SK-N-SH (cell line): ENCODE data around the gene ZNF480. TPM values are rescaled to one million over a fixed set of nuclear protein-coding genes. Genes with fewer than 3 reads are reported as not detected.
"Not testable (repeated sequence)": the region's sequence is repeated elsewhere in the genome, so short reads cannot be mapped to it uniquely, and the experiment has no call there.

ENCODE experiments used
- CTCF ChIA-PET: fragments of 300-600, 350-600 bp; formaldehyde crosslinking; extraction: SDS; loops from one replicate; lab custom pipeline; 2021; lab: Yijun Ruan, JAX
- POLR2A ChIA-PET: fragments of 350-600 bp; sonication (Branson Sonifier 250); formaldehyde crosslinking; extraction: SDS; loops from one replicate; lab custom pipeline; 2020; ENCODE audit warnings: antibody characterized with exemption, inconsistent platforms; lab: Yijun Ruan, JAX
- DNase-seq: peaks from one replicate; pipeline ENCODE4 v3.0.0; 2012
- H2AFZ ChIP-seq: fragments of 200-600 bp; sonication (generic); 2 replicates; pipeline ENCODE4 v1.8.1; 2016; ENCODE audit warnings: antibody characterized with exemption, mild to moderate bottlenecking, low read depth
- H3F3A ChIP-seq: fragments of 200-600 bp; sonication (generic); replicated peaks from 2 replicates; pipeline ENCODE3; 2016; ENCODE audit warnings: antibody characterized with exemption, mild to moderate bottlenecking; ENCODE audit not compliant: insufficient read depth
- H3K27ac ChIP-seq, 2 experiments: fragments of 200-500 bp in 1 of 2; fragments of 200-600 bp in 1 of 2; sonication (Bioruptor generic) in 1 of 2; sonication (generic), shearing (Covaris generic) in 1 of 2; 2 replicates each; pipeline versions ENCODE4 v1.5.1 to v1.6.1; 2014 to 2016; ENCODE audit warnings: low read depth in 2 of 2, inconsistent platforms in 1 of 2, low read length in 1 of 2, mild to moderate bottlenecking in 1 of 2, mixed read lengths in 1 of 2
- H3K27me3 ChIP-seq: fragments of 200-600 bp; sonication (generic), shearing (Covaris generic); 2 replicates; pipeline ENCODE4 v1.6.1; 2016; ENCODE audit warnings: mixed run types; ENCODE audit not compliant: insufficient read depth
- H3K36me3 ChIP-seq, 2 experiments: fragments of 200-500 bp in 1 of 2; fragments of 200-600 bp in 1 of 2; sonication (Bioruptor generic) in 1 of 2; sonication (generic) in 1 of 2; replicated peaks in 1 of 2; 2 replicates each; pipeline versions ENCODE3 to v1.5.1; 2014 to 2016; ENCODE audit warnings: low read length in 1 of 2, mild to moderate bottlenecking in 1 of 2; ENCODE audit not compliant: insufficient read depth in 2 of 2, control insufficient read depth in 1 of 2
- H3K4me1 ChIP-seq, 2 experiments: fragments of 200-500 bp in 1 of 2; fragments of 200-600 bp in 1 of 2; sonication (Bioruptor generic) in 1 of 2; sonication (generic), shearing (Covaris generic) in 1 of 2; 2 replicates each; pipeline versions ENCODE4 v1.5.1 to v1.6.1; 2014 to 2016; ENCODE audit warnings: low read depth in 1 of 2, low read length in 1 of 2, mixed run types in 1 of 2; ENCODE audit not compliant: insufficient read depth in 2 of 2, control insufficient read depth in 1 of 2
- H3K4me2 ChIP-seq: fragments of 200-600 bp; sonication (generic), shearing (Covaris generic); 2 replicates; pipeline ENCODE4 v1.6.1; 2017; ENCODE audit warnings: mixed run types
- H3K4me3 ChIP-seq, 2 experiments: fragments of 200-500 bp in 1 of 2; fragments of 200-600 bp in 1 of 2; sonication (Bioruptor generic) in 1 of 2; sonication (generic), shearing (Covaris generic) in 1 of 2; 2 replicates each; pipeline versions ENCODE4 v1.5.1 to v1.8.1; 2014 to 2016; ENCODE audit warnings: low read depth in 2 of 2, inconsistent platforms in 1 of 2, low read length in 1 of 2, mild to moderate bottlenecking in 1 of 2, mixed read lengths in 1 of 2, moderate library complexity in 1 of 2
- H3K79me2 ChIP-seq: fragments of 200-600 bp; sonication (generic); 2 replicates; pipeline ENCODE4 v1.8.1; 2017; ENCODE audit warnings: mild to moderate bottlenecking; ENCODE audit not compliant: insufficient read depth
- H3K9ac ChIP-seq: fragments of 200-600 bp; sonication (generic); 2 replicates; pipeline ENCODE4 v1.6.1; 2017; ENCODE audit warnings: mixed run types
- H3K9me2 ChIP-seq: fragments of 200-600 bp; sonication (generic); 2 replicates; pipeline ENCODE4 v1.6.1; 2017; ENCODE audit warnings: mixed run types
- H3K9me3 ChIP-seq: fragments of 200-600 bp; sonication (generic); 2 replicates; pipeline ENCODE4 v1.6.1; 2017; ENCODE audit warnings: mixed run types, mild to moderate bottlenecking, moderate library complexity
- H4K20me1 ChIP-seq: fragments of 200-600 bp; sonication (generic); 2 replicates; pipeline ENCODE4 v1.6.1; 2017; ENCODE audit warnings: mild to moderate bottlenecking, mixed run types; ENCODE audit not compliant: insufficient read depth
- CHD2 ChIP-seq: fragments of 150-350 bp; IDR thresholded peaks from 2 replicates; pipeline ENCODE4 v1.6.1; 2018; ENCODE audit warnings: low read length; ENCODE audit not compliant: partially characterized antibody
- ELF1 ChIP-seq: IDR thresholded peaks from 2 replicates; pipeline ENCODE4 v1.4.0; 2012
- FOSL2 ChIP-seq: IDR thresholded peaks from 2 replicates; pipeline ENCODE4 v1.4.0; 2012; ENCODE audit warnings: low read depth, mild to moderate bottlenecking, moderate library complexity, borderline replicate concordance
- FOXJ3 ChIP-seq: sonication (generic); formaldehyde crosslinking; IDR thresholded peaks from 2 replicates; pipeline ENCODE4 v1.5.1; 2020; ENCODE audit warnings: mild to moderate bottlenecking, missing genetic modification reagents
- MXI1 ChIP-seq: IDR thresholded peaks from 2 replicates; pipeline ENCODE4 v1.6.1; 2012; ENCODE audit warnings: mild to moderate bottlenecking, low read depth, low read length, improper control_type of control experiment
- NRF1 ChIP-seq: IDR thresholded peaks from 2 replicates; pipeline ENCODE4 v1.6.1; 2012; ENCODE audit warnings: low read depth, mild to moderate bottlenecking, low read length
- RCOR1 ChIP-seq: fragments of 150-350 bp; IDR thresholded peaks from 2 replicates; pipeline ENCODE4 v1.6.1; 2017; ENCODE audit warnings: antibody characterized with exemption, low read length
- RXRA ChIP-seq: IDR thresholded peaks from 2 replicates; pipeline ENCODE4 v1.4.0; 2012; ENCODE audit warnings: low read depth, mild to moderate bottlenecking, borderline replicate concordance
- SIN3A ChIP-seq: IDR thresholded peaks from 2 replicates; pipeline ENCODE4 v1.6.1; 2012; ENCODE audit warnings: low read depth, mild to moderate bottlenecking, low read length, moderate library complexity, borderline replicate concordance
- YY1 ChIP-seq: IDR thresholded peaks from 2 replicates; pipeline ENCODE4 v1.4.0; 2012; ENCODE audit warnings: low read depth, mild to moderate bottlenecking
- WGBS: methylation state at CpG from one replicate; pipeline ENCODE4 v1.1.6; 2017; ENCODE audit warnings: low lambda C conversion rate; 5-methylcytosine and 5-hydroxymethylcytosine counted together
- polyA plus RNA-seq, 3 experiments: library from polyadenylated mRNA; depleted of rRNA; stranded (reverse); fragments of >200 nt; gene quantifications; 2 replicates each; pipeline ENCODE4 v1.2.3, GENCODE V29; 2012

The ZNF480 gene
- polyA plus RNA-seq, 1 of the 3 experiments (the other 2 are of a cell fraction), result 10.9 TPM

DNA sequence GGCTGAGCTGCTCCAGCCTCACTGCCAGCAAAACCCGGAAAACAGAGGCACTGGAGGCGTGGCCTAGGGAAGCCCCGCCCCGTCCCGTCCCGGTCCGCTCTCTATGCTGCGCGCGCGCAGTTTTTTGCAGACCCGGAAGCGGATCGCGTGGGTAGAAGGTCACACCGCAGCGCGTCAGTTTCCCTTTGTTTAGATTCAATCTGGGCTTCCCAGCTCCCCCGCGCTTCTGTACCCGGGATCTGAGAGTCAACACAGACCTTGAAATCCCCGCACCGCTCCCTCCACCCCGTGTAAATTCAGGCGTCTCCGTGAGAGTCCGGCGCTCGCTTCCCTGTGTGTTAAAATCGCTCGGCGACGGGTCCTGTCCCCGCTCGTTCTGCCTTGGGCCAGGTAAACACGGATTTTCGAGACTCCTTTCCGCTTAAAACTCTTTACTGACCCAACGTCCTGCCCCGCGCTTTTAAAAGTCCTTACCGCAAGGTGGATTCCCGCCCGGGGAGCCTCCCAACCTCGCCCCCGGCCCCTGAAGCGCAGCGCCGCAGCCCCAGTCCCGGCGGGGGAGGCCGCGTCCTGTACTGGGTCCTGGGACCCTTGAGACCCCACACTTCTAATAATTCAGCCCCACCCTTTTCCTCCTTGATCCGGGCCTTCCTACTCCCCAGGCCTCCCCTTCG is 39.3 kb downstream of the ZNF480 start, which contains the start of gene ZNF610 (continued):
- no peak for TF ChIP-seq RXRA
- TF ChIP-seq SIN3A, result 0 out of 2 replicates have a peak, but pooled peaks have one; percentile 62
- peak; percentile 76 for TF ChIP-seq CHD2
- TF ChIP-seq FOXJ3 (CRISPR knock-in tag), result no peak
- no peak for TF ChIP-seq YY1
- TF ChIP-seq ELF1, result peak; percentile 95
- TF ChIP-seq NRF1, result peak; percentile 80
- no peak for TF ChIP-seq FOSL2

DNA sequence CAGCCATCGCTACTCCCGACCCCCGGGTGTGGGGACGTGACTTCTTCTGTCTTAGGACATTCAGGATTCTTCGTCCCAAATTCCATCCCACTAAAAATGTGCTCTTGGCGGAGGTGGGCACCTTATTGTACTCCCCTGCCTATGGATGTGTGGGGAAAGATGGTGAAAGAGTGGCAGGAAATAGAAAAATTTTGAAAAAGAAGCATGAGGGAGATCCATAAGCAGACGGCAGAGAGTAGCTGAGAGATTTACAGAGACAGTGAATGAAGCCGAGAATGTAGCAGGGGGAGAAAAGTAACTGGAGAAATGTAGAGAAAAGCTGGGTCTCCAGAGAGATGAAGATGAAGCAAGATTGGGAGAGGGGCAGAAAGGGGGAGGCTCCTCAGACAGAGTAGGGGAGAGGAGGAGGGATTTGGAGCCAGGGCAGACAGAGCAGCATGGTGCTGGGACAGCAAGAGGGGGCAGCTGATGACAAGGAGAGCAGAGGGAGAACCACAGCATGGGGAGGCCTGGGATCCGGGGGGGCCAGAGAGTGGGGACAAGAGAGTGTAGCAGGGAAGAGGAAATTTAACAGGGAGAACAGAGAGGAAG is 39.9 kb downstream of the ZNF480 start:
- Histone ChIP-seq H3K36me3 (peaks cover 3 to 4% of the 10 kb centered on the region in 2 experiments), H3K27me3 (no peaks in the 10 kb centered on the region), H3F3A (no peaks in the 10 kb centered on the region), H2AFZ (peak overlapping the region; percentile 99), H3K4me1 (no peaks in the 10 kb centered on the region; a peak in 1 of 4 replicates), H3K4me2 (peak overlapping the region; percentile 88), H3K27ac (peak overlapping the region; percentile 61 to 72), H3K9ac (peak overlapping the region; percentile 93), H3K79me2 (peaks cover 6% of the 10 kb centered on the region; the same call in 1 of the 2 replicates), H4K20me1 (no peaks in the 10 kb centered on the region), H3K9me2 (no peaks in the 10 kb centered on the region), H3K9me3 (peaks cover 6% of the 10 kb centered on the region; the same call in 1 of the 2 replicates), H3K4me3 (peak overlapping the region; percentile 92 to 98)
- POLR2A ChIA-PET, result interaction anchor here (1.2 to 1.4 kb wide), 2 partner anchors 8 to 33 kb away, joined by 3 to 8 read pairs; partner anchors contain the start of gene ZNF880
- CTCF ChIA-PET, result no interaction called here
- 8% methylated on average over 9 of the region's 9 CpGs for WGBS
- TF ChIP-seq RCOR1 (no peak), MXI1 (peak; percentile 44; the same call in 1 of the 2 replicates)
- DNase-seq, result peak; percentile 45

DNA sequence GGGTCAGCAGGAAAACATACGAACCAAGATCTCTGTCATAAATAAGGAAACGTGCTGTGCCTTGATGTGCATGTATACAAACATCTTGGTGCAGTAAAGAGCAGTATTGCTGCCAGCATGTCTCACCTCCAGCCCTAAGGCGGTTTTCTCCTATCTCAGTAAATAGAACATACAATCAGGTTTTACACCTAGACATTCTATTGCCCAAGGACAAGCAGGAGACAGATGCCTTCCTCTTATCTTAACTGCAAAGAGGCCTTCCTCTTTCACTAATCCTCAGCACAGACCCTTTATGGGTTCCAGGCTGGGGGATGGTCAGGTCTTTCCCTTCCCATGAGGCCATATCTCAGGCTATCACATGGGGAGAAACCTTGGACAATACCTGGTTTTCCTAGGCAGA is 42.1 kb downstream of the ZNF480 start:
- H3K27ac ChIP-seq, H3K79me2 ChIP-seq, H3K9me2 ChIP-seq, H3K9ac ChIP-seq, H3K4me1 ChIP-seq, H2AFZ ChIP-seq, H3K4me3 ChIP-seq, DNase-seq, CTCF ChIA-PET, H3K27me3 ChIP-seq, H3F3A ChIP-seq, H3K9me3 ChIP-seq, H3K4me2 ChIP-seq, POLR2A ChIA-PET, H4K20me1 ChIP-seq, H3K36me3 ChIP-seq: not testable (repeated sequence)
- WGBS, result 87% methylated on average over 3 of the region's 3 CpGs
